HCT116 (cell line): ENCODE results near the gene TCF21. TPM values are rescaled to one million over a fixed set of nuclear protein-coding genes. Genes with fewer than 3 reads are reported as not detected.

Source experiments
- ATAC-seq: fragments of 200-7000 bp; cut with Tn5 transposase; 2 replicates; pipeline ENCODE4 v1.9.1; 2020; ENCODE audit warnings: mild to moderate bottlenecking, moderate library complexity
- BruUV-seq: library from RNA; stranded (reverse); fragments of 400-500 nt; replicated peaks from 2 replicates; lab custom pipeline; 2021; lab: Mats Ljungman, UMichigan
- CTCF ChIA-PET: fragments of 300-600 bp; sonication (Branson Sonifier 250); formaldehyde crosslinking; loops from one replicate; lab custom pipeline; 2021; ENCODE audit warnings: antibody characterized with exemption; lab: Charles Lee
- POLR2A ChIA-PET: fragments of 300-600, 350-600 bp; sonication (Branson Sonifier 250); formaldehyde crosslinking; loops from one replicate; lab custom pipeline; 2021; ENCODE audit warnings: antibody characterized with exemption; lab: Charles Lee
- RAD21 ChIA-PET, 2 experiments: fragments of 300-600 bp; sonication (Branson Sonifier 250); formaldehyde crosslinking; loops; one replicate each; lab custom pipeline; 2023; ENCODE audit warnings: low total read pairs in 2 of 2; ENCODE audit not compliant: uncharacterized antibody in 2 of 2, unreplicated experiment in 2 of 2, low non-redundant PET in 1 of 2; lab: Charles Lee
- DNase-seq: peaks from one replicate; pipeline ENCODE4 v3.0.0-alpha.2; 2010; ENCODE audit warnings: low read depth, low spot score
- H2AFZ ChIP-seq: fragments of 200-600 bp; shearing (Covaris generic), sonication (generic); 2 replicates; pipeline ENCODE4 v1.6.1; 2017; ENCODE audit warnings: low read depth, mixed run types, mixed read lengths, antibody characterized with exemption, low read length; ENCODE audit not compliant: poor library complexity, severe bottlenecking
- H3K27ac ChIP-seq: 2 replicates; pipeline ENCODE4 v1.5.1; 2012; ENCODE audit warnings: low read depth, low read length
- H3K27me3 ChIP-seq: fragments of 200-600 bp; sonication (generic); 2 replicates; pipeline ENCODE4 v1.6.1; 2016; ENCODE audit warnings: mixed run types, low read length, mixed read lengths; ENCODE audit not compliant: insufficient read depth
- H3K36me3 ChIP-seq, 2 experiments: fragments of 200-500 bp in 1 of 2; fragments of 200-600 bp in 1 of 2; sonication (Bioruptor generic) in 1 of 2; sonication (generic) in 1 of 2; 2 replicates each; pipeline versions ENCODE4 v1.5.1 to v1.6.1; 2014 to 2016; ENCODE audit warnings: low read length in 2 of 2, inconsistent platforms in 1 of 2, mixed read lengths in 1 of 2, mixed run types in 1 of 2; ENCODE audit not compliant: insufficient read depth in 2 of 2, control insufficient read depth in 1 of 2
- H3K4me1 ChIP-seq, 2 experiments: fragments of 200-600 bp in 1 of 2; sonication (generic) in 1 of 2; 2 replicates each; pipeline versions ENCODE4 v1.5.1 to v1.6.1; 2012 to 2017; ENCODE audit warnings: low read length in 2 of 2, inconsistent platforms in 1 of 2, mild to moderate bottlenecking in 1 of 2, mixed read lengths in 1 of 2, mixed run types in 1 of 2, moderate library complexity in 1 of 2; ENCODE audit not compliant: insufficient read depth in 2 of 2, control insufficient read depth in 1 of 2
- H3K4me2 ChIP-seq: fragments of 200-600 bp; sonication (generic); 2 replicates; pipeline ENCODE4 v1.6.1; 2017; ENCODE audit warnings: mixed run types, low read length, mixed read lengths
- H3K4me3 ChIP-seq, 2 experiments: fragments of 200-600 bp in 1 of 2; sonication (generic) in 1 of 2; replicated peaks in 1 of 2; 2 replicates each; pipeline ENCODE4 v1.5.1; 2011 to 2016; ENCODE audit warnings: low read length in 2 of 2, control low read depth in 1 of 2, low read depth in 1 of 2, mild to moderate bottlenecking in 1 of 2, mixed read lengths in 1 of 2, mixed run types in 1 of 2
- H3K79me2 ChIP-seq: fragments of 200-600 bp; sonication (generic); 2 replicates; pipeline ENCODE4 v1.6.1; 2017; ENCODE audit warnings: mild to moderate bottlenecking, mixed run types, low read length, moderate library complexity, mixed read lengths; ENCODE audit not compliant: insufficient read depth
- H3K9ac ChIP-seq: fragments of 200-600 bp; sonication (generic); 2 replicates; pipeline ENCODE4 v1.6.1; 2016; ENCODE audit warnings: low read length, mixed read lengths
- H3K9me2 ChIP-seq: fragments of 200-600 bp; sonication (generic), shearing (Covaris generic); 2 replicates; pipeline ENCODE4 v1.6.1; 2017; ENCODE audit warnings: mixed run types, mild to moderate bottlenecking, moderate library complexity; ENCODE audit not compliant: insufficient read depth
- H3K9me3 ChIP-seq, 2 experiments: fragments of 200-500 bp in 1 of 2; fragments of 200-600 bp in 1 of 2; sonication (Bioruptor generic) in 1 of 2; sonication (generic) in 1 of 2; 2 replicates each; pipeline ENCODE4 v1.6.1; 2014 to 2017; ENCODE audit warnings: low read length in 2 of 2, mixed read lengths in 2 of 2, inconsistent platforms in 1 of 2, low read depth in 1 of 2, mild to moderate bottlenecking in 1 of 2, mixed run types in 1 of 2, moderate library complexity in 1 of 2; ENCODE audit not compliant: control insufficient read depth in 1 of 2, insufficient read depth in 1 of 2
- H4K20me1 ChIP-seq: fragments of 200-600 bp; sonication (generic), shearing (Covaris generic); 2 replicates; pipeline ENCODE4 v1.6.1; 2017; ENCODE audit warnings: mixed run types, mild to moderate bottlenecking, moderate library complexity; ENCODE audit not compliant: insufficient read depth
- CBX3 ChIP-seq: IDR thresholded peaks from 2 replicates; pipeline ENCODE4 v1.6.1; 2012; ENCODE audit warnings: low read depth
- CEBPB ChIP-seq: IDR thresholded peaks from 2 replicates; pipeline ENCODE4 v1.6.1; 2012; ENCODE audit warnings: low read depth
- EGR1 ChIP-seq: IDR thresholded peaks from 2 replicates; pipeline ENCODE4 v1.6.1; 2012; ENCODE audit warnings: low read depth
- ELF1 ChIP-seq: IDR thresholded peaks from 2 replicates; pipeline ENCODE4 v1.6.1; 2012; ENCODE audit warnings: low read depth, borderline replicate concordance
- EZH2 ChIP-seq: fragments of 200-600 bp; sonication (generic); IDR thresholded peaks from 2 replicates; pipeline ENCODE4 v1.6.1; 2017; ENCODE audit warnings: antibody characterized with exemption, mixed run types
- EZH2phosphoT487 ChIP-seq: fragments of 200-600 bp; IDR thresholded peaks from 2 replicates; pipeline ENCODE4 v1.6.1; 2018; ENCODE audit warnings: antibody characterized with exemption, borderline replicate concordance
- JUND ChIP-seq: IDR thresholded peaks from 2 replicates; pipeline ENCODE4 v1.6.1; 2012
- SIN3A ChIP-seq: IDR thresholded peaks from 2 replicates; pipeline ENCODE4 v1.6.1; 2012; ENCODE audit warnings: low read depth
- SRF ChIP-seq: IDR thresholded peaks from 2 replicates; pipeline ENCODE4 v1.6.1; 2012; ENCODE audit warnings: low read depth
- intact Hi-C: fragments of 100-400 bp; cut with micrococcal nuclease; formaldehyde crosslinking; loops from 2 replicates; pipeline ENCODE4 v1.10.0; 2022
- total RNA-seq: library from RNA; stranded (reverse); gene quantifications from one replicate; pipeline ENCODE4 v1.2.1, GENCODE V29; 2021; ENCODE audit not compliant: unreplicated experiment

TCF21 gene
- total RNA-seq, 1 experiment from 2014 or later: 0.20 TPM

DNA sequence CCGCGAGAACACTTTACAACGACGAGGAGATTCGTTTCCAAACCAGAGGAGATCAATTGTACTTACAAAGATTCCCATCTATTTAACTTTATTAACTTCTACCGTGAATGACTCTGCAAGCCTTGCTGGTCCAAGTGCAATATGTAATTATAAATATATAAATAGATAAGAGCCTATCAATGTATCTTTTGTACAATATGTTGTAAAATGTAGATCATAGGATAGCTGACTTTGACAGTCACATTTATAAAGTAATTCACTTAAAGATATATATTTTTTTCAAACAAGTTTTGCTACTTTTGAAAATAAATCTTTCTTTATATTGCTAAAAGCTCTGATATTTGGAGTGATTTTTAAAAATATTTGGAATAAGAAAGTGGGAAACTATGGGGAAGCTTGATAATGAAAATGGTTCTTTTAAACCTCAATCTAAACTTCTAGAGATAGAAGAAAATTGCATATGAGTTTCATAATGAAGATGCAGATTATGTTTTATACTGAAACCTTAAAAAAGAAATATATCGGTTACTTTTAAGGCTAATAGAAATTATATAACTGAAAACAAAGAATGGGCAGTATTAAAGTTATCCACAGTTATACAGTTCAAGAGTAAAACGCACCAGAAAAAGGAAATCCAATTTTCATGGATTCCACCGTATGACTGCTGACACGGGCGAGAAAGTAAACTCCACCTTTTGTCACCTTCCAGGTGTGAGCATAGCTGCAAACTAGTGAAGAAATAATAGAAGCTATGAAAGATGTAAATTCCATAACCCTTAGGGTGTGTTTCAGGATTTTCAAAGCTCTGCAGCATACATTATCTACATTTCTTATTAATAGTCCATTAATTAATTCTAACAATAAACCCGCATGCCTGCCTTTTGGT, 3.3 kb downstream of the TCF21 start:
- intact Hi-C loops: no loop called here
- no peaks in the 10 kb centered on the region for H3K9me3 ChIP-seq
- BruUV-seq: no TSS peak
- H3K4me2 ChIP-seq: peak overlapping the region; percentile 96
- peaks cover 24% of the 10 kb centered on the region; the same call in 1 of the 2 replicates for H3K27me3 ChIP-seq
- TF ChIP-seq ELF1 (no peak), SIN3A (no peak), CEBPB (no peak), EZH2phosphoT487 (no peak), CBX3 (no peak), EZH2 (no peak), EGR1 (no peak), SRF (no peak), JUND (no peak)
- TF ChIP-seq, all 23 proteins: peak for 0
- CTCF ChIA-PET: interaction anchor here (1.1 to 2.2 kb wide), 3 partner anchors 24 to 323 kb away, joined by 4 to 9 read pairs (median 7); no protein-coding TSS in a partner anchor
- RAD21 ChIA-PET: no interaction called here
- DNase-seq (no peak), ATAC-seq (no peak)
- Histone ChIP-seq H3K4me1 (peaks cover 4 to 33% of the 10 kb centered on the region in 2 experiments; a peak in 3 of 4 replicates), H4K20me1 (no peaks in the 10 kb centered on the region), H3K9ac (peak overlapping the region; percentile 52), H3K9me2 (no peaks in the 10 kb centered on the region), H2AFZ (peak overlapping the region; percentile 92), H3K27ac (peak overlapping the region; percentile 38; the same call in 1 of the 2 replicates), H3K4me3 (peak overlapping the region; percentile 53 to 64), H3K36me3 (no peaks in the 10 kb centered on the region), H3K79me2 (no peaks in the 10 kb centered on the region)
- POLR2A ChIA-PET: interaction anchor here (1.6 kb wide), 1 partner anchor 11 kb away, joined by 4 read pairs; no protein-coding TSS in a partner anchor
